ENCODE results near the gene KRT86.
A peak's percentile ranks its signal among the peaks of the same experiment; 100 is the strongest.

GRCh38 chr12:52235822-52236361 lies 38.6 kb upstream of the KRT86 start:
- TF ChIP-seq JUN (IDR thresholded peaks at IDR 0.05) (peak; percentile 1 to 21; a peak in 3 of 5 replicates), CTCF (IDR thresholded peaks at IDR 0.05) (no peak), NR3C1 (IDR thresholded peaks at IDR 0.05) (no peak), CHD2 (IDR thresholded peaks at IDR 0.05; ENCODE audit: low read length, partially characterized antibody) (no peak), MYC (IDR thresholded peaks at IDR 0.05; ENCODE audit: borderline replicate concordance, low read length) (no peak), EP300 (IDR thresholded peaks at IDR 0.05) (no peak), POLR2A (IDR thresholded peaks at IDR 0.05; ENCODE audit: low read length) (no peak)
